Measurements from ENCODE around the gene STAG1. TPM values are rescaled to one million over a fixed set of nuclear protein-coding genes. Genes with fewer than 3 reads are reported as not detected.
A peak's percentile ranks its signal among the peaks of the same experiment; 100 is the strongest.

The STAG1 gene
- total and polyA plus RNA-seq, 2 of the 13 experiments (the other 11 are each of a cell fraction or from before 2014, with no cell fraction given) = 6.2 to 25.9 TPM

GRCh38 chr3:136503056-136503455, 249.1 kb downstream of the STAG1 start (continued):
- TF ChIP-seq CREB1 (IDR thresholded peaks at IDR 0.05) (no peak), CREB1 (CRISPR knock-in tag; IDR thresholded peaks at IDR 0.05) (no peak), ZNF850 (CRISPR knock-in tag; conservative IDR thresholded peaks at IDR 0.05) (no peak), SRSF1 (optimal IDR thresholded peaks at IDR 0.05; ENCODE audit: low read depth, low read length) (no peak), ZNF34 (CRISPR knock-in tag; IDR thresholded peaks at IDR 0.05; ENCODE audit: borderline replicate concordance) (no peak), ZNF713 (CRISPR knock-in tag; IDR thresholded peaks at IDR 0.05) (no peak), ZNF205 (CRISPR knock-in tag; IDR thresholded peaks at IDR 0.05) (no peak), ZKSCAN8 (CRISPR knock-in tag; IDR thresholded peaks at IDR 0.05; ENCODE audit: borderline replicate concordance) (no peak), FOXP1 (IDR thresholded peaks at IDR 0.05) (no peak), FOXP1 (CRISPR knock-in tag; IDR thresholded peaks at IDR 0.05) (peak; percentile 34; the same call in 1 of the 2 replicates), ZC3H4 (CRISPR knock-in tag; IDR thresholded peaks at IDR 0.05; ENCODE audit: borderline replicate concordance) (no peak), KDM2A (CRISPR knock-in tag; IDR thresholded peaks at IDR 0.05; ENCODE audit: borderline replicate concordance, low read depth) (no peak), SRF (IDR thresholded peaks at IDR 0.05; ENCODE audit: low read depth, low read length) (peak; percentile 84), ZNF7 (CRISPR knock-in tag; IDR thresholded peaks at IDR 0.05) (no peak), ZNF644 (CRISPR knock-in tag; IDR thresholded peaks at IDR 0.05; ENCODE audit: low read depth) (no peak), AHDC1 (CRISPR knock-in tag; IDR thresholded peaks at IDR 0.05; ENCODE audit: borderline replicate concordance) (peak; percentile 32; the same call in 1 of the 2 replicates), ZNF605 (CRISPR knock-in tag; IDR thresholded peaks at IDR 0.05) (no peak), ZNF761 (CRISPR knock-in tag; conservative IDR thresholded peaks at IDR 0.05) (no peak), ZFAT (CRISPR knock-in tag; conservative IDR thresholded peaks at IDR 0.05) (no peak)
- TF ChIP-seq, protein P1, sequence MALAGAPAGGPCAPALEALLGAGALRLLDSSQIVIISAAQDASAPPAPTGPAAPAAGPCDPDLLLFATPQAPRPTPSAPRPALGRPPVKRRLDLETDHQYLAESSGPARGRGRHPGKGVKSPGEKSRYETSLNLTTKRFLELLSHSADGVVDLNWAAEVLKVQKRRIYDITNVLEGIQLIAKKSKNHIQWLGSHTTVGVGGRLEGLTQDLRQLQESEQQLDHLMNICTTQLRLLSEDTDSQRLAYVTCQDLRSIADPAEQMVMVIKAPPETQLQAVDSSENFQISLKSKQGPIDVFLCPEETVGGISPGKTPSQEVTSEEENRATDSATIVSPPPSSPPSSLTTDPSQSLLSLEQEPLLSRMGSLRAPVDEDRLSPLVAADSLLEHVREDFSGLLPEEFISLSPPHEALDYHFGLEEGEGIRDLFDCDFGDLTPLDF (CRISPR knock-in tag; IDR thresholded peaks at IDR 0.05) = no peak
- TF ChIP-seq, protein P2, sequence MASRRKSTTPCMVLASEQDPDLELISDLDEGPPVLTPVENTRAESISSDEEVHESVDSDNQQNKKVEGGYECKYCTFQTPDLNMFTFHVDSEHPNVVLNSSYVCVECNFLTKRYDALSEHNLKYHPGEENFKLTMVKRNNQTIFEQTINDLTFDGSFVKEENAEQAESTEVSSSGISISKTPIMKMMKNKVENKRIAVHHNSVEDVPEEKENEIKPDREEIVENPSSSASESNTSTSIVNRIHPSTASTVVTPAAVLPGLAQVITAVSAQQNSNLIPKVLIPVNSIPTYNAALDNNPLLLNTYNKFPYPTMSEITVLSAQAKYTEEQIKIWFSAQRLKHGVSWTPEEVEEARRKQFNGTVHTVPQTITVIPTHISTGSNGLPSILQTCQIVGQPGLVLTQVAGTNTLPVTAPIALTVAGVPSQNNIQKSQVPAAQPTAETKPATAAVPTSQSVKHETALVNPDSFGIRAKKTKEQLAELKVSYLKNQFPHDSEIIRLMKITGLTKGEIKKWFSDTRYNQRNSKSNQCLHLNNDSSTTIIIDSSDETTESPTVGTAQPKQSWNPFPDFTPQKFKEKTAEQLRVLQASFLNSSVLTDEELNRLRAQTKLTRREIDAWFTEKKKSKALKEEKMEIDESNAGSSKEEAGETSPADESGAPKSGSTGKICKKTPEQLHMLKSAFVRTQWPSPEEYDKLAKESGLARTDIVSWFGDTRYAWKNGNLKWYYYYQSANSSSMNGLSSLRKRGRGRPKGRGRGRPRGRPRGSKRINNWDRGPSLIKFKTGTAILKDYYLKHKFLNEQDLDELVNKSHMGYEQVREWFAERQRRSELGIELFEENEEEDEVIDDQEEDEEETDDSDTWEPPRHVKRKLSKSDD (CRISPR knock-in tag; IDR thresholded peaks at IDR 0.05; ENCODE audit: low read depth) = no peak
- TF ChIP-seq, protein P3, sequence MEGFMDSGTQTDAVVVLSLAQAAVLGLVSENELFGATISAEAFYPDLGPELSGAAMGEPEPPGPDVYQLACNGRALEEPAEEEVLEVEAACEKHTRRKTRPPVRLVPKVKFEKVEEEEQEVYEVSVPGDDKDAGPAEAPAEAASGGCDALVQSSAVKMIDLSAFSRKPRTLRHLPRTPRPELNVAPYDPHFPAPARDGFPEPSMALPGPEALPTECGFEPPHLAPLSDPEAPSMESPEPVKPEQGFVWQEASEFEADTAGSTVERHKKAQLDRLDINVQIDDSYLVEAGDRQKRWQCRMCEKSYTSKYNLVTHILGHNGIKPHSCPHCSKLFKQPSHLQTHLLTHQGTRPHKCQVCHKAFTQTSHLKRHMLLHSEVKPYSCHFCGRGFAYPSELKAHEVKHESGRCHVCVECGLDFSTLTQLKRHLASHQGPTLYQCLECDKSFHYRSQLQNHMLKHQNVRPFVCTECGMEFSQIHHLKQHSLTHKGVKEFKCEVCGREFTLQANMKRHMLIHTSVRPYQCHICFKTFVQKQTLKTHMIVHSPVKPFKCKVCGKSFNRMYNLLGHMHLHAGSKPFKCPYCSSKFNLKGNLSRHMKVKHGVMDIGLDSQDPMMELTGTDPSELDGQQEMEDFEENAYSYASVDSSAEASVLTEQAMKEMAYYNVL (CRISPR knock-in tag; IDR thresholded peaks at IDR 0.05; ENCODE audit: borderline replicate concordance) = no peak

All from HepG2 (cell line).